Right lobe of liver (tissue), 4 donors: ENCODE results near the gene ANO2.

Experiments
- CTCF ChIP-seq, 4 donors: fragments of 200-600 bp in 3 of 4; fragments of 450-650 bp in 1 of 4; IDR thresholded peaks; one replicate each; pipeline versions ENCODE4 v1.5.1 to v1.8.0; 2016 to 2022; ENCODE audit warnings: antibody characterized with exemption in 4 of 4, mild to moderate bottlenecking in 2 of 4
- POLR2A ChIP-seq: fragments of 450-650 bp; IDR thresholded peaks from one replicate; pipeline ENCODE4 v1.6.1; 2017; ENCODE audit warnings: antibody characterized with exemption, mild to moderate bottlenecking
- donor health status: DM: no; HTN: no; CAD: no.
- donor health status: DM: no; HTN: no; CAD: no.
- donor health status: DM: no; HTN: yes; CAD: no.

GRCh38 chr12:5624486-5625272, 320.4 kb downstream of the ANO2 start:
- no peak for TF ChIP-seq CTCF (IDR thresholded peaks at IDR 0.05)
- no peak for TF ChIP-seq POLR2A
